Heart left ventricle (tissue), 13 donors: ENCODE data around the gene TAF5L.

Experiments
- CTCF ChIP-seq, 12 donors: fragments of 200-600 bp; sonication (generic) in 4 of 12; IDR thresholded peaks; one replicate each; pipeline versions ENCODE4 v1.5.0 to v1.8.0; 2018 to 2022; ENCODE audit warnings: antibody characterized with exemption in 12 of 12, mild to moderate bottlenecking in 5 of 12
- POLR2A ChIP-seq, 2 donors: fragments of 450-650 bp; IDR thresholded peaks; one replicate each; pipeline ENCODE4 v1.6.1; 2017; ENCODE audit warnings: antibody characterized with exemption in 2 of 2, mild to moderate bottlenecking in 2 of 2, moderate library complexity in 2 of 2
- donor health status: ischemic (EF 13 %, LVEDD 7.1; RV severe dilation, severe dysfunction).
- donor health status: DM: no; HTN: yes; CAD: no.
- donor health status: DM: no; HTN: no; CAD: no.
- donor health status: ischemic (EF 25% LVEDD 6.9; RV normal size, moderate dysfunction).
- donor health status: ischemic (EF 25% LVEDD 5.7; RV mildly dilated, moderate dysfunction).
- donor health status: ischemic (EF 35%, LVEDD 5.7; RV mildly dilated, moderate dysfunction).
- donor health status: nonischemic (EF 11% LVEDD 7.7; RV severe dilation, severe dysfunction).
- donor health status: DM: yes; HTN: yes; CAD: no.
- donor health status: PGD.
- donor health status: ischemic (EF 29% LVEDD 5.4; RV normal size, mild dysfunction).
- donor health status: nonischemic (EF 23%, LVEDD 6.1; RV moderate dilation, normal function).

GRCh38 chr1:229642970-229643369 lies 17.0 kb upstream of the TAF5L start:
- TF ChIP-seq POLR2A (IDR thresholded peaks at IDR 0.05) (no peak), CTCF (IDR thresholded peaks at IDR 0.05) (no peak)
